ENCODE results near the gene KRTAP10-6. TPM values are rescaled to one million over a fixed set of nuclear protein-coding genes. Genes with fewer than 3 reads are reported as not detected.
"Not testable (repeated sequence)": the region's sequence is repeated elsewhere in the genome, so short reads cannot be mapped to it uniquely, and the experiment has no call there.

Gene KRTAP10-6
- total RNA-seq, 1 donor from 2014 or later, result not detected

DNA sequence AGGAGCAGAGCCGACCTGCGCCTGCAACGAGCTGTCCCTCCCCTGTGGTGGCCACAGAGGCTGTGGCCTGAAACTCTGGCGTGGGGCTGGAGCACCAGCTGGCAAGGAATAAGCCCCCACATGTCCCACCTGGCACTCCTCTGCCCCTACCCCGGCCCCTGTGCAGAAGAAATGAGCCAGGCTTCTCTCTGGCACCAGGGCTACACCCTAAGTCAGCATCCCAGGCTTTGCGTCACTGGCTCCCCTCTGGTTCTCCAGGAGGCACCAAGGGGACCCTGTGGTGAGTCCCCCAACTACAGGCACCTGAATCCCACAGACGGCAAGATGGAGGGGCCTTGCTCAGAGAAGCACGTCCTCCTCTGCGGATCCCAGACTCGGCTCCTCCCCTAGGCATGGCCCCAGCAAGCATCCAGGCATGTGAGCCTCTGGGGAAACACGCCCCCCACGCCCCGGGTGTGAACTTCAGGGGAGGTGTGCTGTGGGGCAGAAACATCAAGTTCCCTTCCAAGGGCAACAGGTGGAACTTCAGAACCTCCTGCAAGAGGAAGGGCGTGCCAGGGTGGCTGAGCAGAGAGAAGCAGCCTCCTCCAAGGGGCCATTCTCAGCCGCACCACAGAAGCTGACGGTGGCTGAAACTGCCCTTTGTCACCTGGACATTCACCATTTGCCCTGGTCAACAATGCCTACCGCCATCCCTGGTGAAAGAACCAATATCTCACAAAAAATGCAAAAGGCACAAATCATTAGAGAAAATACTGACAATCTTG, 11.0 kb upstream of the KRTAP10-6 start:
- DNase-seq (ENCODE audit: extremely low spot score, unreplicated experiment), result no peak
- Mint-ChIP-seq H3K27me3 (peaks cover 8% of the 10 kb centered on the region), H3K27ac (no peak overlapping the region), H3K9me3 (peaks cover 6% of the 10 kb centered on the region), H3K4me3 (no peak overlapping the region), H3K36me3 (no peaks in the 10 kb centered on the region), H3K4me1 (ENCODE audit: unreplicated experiment) (no peaks in the 10 kb centered on the region)
- TF ChIP-seq, protein P1, sequence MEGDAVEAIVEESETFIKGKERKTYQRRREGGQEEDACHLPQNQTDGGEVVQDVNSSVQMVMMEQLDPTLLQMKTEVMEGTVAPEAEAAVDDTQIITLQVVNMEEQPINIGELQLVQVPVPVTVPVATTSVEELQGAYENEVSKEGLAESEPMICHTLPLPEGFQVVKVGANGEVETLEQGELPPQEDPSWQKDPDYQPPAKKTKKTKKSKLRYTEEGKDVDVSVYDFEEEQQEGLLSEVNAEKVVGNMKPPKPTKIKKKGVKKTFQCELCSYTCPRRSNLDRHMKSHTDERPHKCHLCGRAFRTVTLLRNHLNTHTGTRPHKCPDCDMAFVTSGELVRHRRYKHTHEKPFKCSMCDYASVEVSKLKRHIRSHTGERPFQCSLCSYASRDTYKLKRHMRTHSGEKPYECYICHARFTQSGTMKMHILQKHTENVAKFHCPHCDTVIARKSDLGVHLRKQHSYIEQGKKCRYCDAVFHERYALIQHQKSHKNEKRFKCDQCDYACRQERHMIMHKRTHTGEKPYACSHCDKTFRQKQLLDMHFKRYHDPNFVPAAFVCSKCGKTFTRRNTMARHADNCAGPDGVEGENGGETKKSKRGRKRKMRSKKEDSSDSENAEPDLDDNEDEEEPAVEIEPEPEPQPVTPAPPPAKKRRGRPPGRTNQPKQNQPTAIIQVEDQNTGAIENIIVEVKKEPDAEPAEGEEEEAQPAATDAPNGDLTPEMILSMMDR (conservative IDR thresholded peaks at IDR 0.05), result no peak

DNA sequence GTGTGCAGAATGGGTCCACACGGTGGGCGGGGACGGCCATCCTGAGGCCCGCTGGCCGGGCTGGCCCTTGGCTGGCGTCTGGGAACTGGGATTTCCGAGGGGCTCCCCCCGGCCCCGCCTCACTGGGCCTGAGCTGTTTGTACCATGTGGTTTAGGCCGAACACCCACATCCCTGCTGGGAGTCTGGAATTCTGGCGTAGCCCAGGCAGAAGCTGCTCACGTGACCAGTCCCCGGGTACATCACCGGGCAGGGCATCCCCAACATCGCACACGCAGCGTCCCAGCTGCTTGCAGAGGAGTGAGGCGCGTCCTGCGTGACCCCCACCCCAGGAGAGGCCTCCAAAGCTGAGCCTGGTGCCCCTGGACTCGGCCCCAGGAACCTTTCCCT, 10.2 kb upstream of the KRTAP10-6 start:
- peaks cover 13% of the 10 kb centered on the region for H3K9me3 Mint-ChIP-seq
- H3K27ac Mint-ChIP-seq, result no peak overlapping the region
- H3K4me1 Mint-ChIP-seq (ENCODE audit: unreplicated experiment), result peaks cover 4% of the 10 kb centered on the region
- H3K36me3 Mint-ChIP-seq, result no peaks in the 10 kb centered on the region
- H3K4me3 Mint-ChIP-seq, result no peak overlapping the region
- peaks cover 8% of the 10 kb centered on the region for H3K27me3 Mint-ChIP-seq
- TF ChIP-seq, protein P1 (conservative IDR thresholded peaks at IDR 0.05), result no peak
- no peak for DNase-seq (ENCODE audit: extremely low spot score, unreplicated experiment)

DNA sequence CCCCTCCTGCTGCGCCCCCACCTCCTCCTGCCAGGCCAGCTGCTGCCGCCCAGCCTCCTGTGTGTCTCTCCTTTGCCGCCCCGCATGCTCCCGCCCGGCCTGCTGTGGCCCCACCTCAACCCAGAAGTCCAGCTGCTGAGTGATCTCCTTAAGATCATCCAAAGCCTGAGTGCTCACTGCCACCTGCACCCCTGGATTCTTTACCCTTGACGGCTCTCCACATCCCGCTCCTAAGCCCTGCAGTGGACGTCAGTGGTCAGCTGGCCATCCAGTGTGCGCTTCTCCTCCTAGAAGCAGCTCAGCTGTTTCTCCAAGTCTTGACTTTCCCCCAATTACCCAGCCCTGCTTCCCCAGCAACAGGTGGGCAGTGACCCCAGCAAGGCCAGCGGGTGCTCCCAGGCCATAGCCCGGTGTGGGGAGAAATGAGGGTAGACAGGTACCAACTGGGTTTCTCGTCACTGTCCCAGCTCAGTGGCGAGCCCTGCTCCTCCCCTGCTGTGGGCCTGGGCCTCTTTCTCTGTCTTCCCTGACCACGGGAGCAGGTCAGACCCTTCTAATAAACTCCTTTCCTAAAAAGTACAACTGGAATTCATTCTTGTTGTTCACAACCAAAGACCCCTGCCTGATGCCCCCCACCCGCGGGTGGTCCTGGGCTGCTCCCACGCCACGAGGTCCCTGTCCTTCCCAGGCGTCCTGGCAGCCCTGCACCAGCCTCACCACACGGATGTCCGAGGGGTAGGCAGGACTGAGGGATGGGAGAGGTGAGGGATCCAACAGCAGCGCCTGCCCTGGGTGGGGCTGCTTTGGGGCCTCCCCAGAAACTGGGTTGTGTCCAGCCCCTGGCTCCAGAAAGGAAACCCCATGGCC, 9.5 kb upstream of the KRTAP10-6 start:
- TF ChIP-seq, protein P1 (conservative IDR thresholded peaks at IDR 0.05), result no peak
- peaks cover 13% of the 10 kb centered on the region for H3K9me3 Mint-ChIP-seq
- H3K36me3 Mint-ChIP-seq, result no peaks in the 10 kb centered on the region
- H3K27ac Mint-ChIP-seq, result no peak overlapping the region
- peaks cover 8% of the 10 kb centered on the region for H3K27me3 Mint-ChIP-seq
- no peak overlapping the region for H3K4me3 Mint-ChIP-seq
- peaks cover 4% of the 10 kb centered on the region for H3K4me1 Mint-ChIP-seq (ENCODE audit: unreplicated experiment)
- DNase-seq (ENCODE audit: extremely low spot score, unreplicated experiment), result no peak

DNA sequence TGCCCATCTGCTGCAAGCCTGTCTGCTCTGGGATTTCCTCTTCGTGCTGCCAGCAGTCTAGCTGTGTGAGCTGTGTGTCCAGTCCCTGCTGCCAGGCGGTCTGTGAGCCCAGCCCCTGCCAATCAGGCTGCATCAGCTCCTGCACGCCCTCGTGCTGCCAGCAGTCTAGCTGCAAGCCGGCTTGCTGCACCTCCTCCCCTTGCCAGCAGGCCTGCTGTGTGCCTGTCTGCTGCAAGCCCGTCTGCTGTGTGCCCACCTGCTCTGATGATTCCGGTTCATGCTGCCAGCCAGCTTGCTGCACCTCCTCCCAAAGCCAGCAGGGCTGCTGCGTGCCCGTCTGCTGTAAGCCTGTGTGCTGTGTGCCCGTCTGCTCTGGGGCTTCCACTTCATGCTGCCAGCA, 8.8 kb upstream of the KRTAP10-6 start:
- H3K9me3 Mint-ChIP-seq, result peaks cover 13% of the 10 kb centered on the region
- H3K4me1 Mint-ChIP-seq (ENCODE audit: unreplicated experiment); H3K4me3 Mint-ChIP-seq; H3K36me3 Mint-ChIP-seq; DNase-seq (ENCODE audit: extremely low spot score, unreplicated experiment); H3K27ac Mint-ChIP-seq; H3K27me3 Mint-ChIP-seq: not testable (repeated sequence)

DNA sequence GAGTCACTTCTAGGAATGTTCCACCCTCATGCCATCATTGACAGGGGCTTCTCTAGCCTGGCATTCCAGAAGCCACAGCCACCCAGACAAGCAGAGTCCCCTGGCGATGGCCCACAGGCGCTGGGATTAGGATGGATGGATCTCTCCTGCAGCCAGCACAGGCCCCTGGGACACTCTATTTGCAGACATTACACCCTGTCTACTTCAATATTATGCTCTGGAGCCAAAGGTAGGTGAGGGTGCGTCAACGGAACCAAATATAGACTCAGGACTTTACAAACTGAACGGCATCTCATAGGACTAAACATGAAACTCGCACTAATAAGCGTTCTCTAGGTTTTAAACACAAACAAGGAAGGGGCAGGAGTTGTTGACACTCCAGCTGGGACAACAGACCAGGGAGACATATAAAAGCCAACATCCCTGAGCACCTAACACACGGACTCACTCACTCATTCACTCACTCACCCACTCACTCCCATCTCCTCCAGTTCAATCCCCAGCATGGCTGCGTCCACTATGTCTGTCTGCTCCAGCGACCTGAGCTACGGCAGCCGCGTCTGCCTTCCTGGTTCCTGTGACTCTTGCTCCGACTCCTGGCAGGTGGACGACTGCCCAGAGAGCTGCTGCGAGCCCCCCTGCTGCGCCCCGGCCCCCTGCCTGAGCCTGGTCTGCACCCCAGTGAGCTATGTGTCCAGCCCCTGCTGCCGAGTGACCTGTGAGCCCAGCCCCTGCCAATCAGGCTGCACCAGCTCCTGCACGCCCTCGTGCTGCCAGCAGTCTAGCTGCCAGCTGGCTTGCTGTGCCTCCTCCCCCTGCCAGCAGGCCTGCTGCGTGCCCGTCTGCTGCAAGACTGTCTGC, 8.0 kb upstream of the KRTAP10-6 start, which contains the start of gene KRTAP10-7:
Gene KRTAP10-7 (plus strand): TSS at position 480 of the 861 bp plus-strand sequence. CDS start 25 bp downstream, at position 505.
- H3K9me3 Mint-ChIP-seq, result peaks cover 13% of the 10 kb centered on the region
- H3K36me3 Mint-ChIP-seq; H3K4me1 Mint-ChIP-seq (ENCODE audit: unreplicated experiment); H3K27me3 Mint-ChIP-seq; H3K27ac Mint-ChIP-seq; H3K4me3 Mint-ChIP-seq; DNase-seq (ENCODE audit: extremely low spot score, unreplicated experiment): not testable (repeated sequence)

DNA sequence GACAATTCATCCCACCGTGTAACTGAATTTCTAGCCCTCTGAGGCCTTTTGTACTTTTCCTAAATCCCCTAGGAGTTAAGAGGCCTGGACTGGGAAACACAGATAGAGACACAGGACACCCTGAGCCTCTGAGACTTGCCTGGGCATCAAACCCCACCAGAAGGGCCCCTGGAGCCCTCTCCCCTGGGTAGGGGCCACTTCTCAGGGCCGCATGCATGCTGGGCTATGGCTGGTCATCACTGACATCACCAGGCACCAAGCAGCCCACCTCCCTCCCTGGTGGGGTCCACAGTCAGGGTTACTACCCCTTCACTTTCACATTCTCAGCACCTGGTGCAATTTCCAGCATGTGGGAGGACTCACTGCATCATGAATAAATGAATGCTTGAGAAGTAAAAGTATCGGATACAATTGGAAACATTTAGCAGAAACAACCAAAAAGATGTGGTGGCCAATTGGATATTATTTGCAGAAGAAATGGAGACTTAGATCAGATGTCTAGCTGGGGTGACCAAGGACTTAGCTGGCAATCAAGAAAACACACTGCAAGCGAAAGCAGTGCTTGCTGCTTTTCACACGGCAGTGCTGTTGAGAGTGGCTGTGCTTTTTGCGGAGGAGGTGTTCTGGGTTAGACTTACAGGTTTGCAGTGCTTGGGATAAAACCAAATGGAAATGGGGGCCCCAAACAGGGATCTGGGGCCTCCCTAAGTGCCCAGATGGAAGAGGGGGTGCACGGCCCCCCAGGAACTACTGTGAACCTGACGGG, 7.1 kb upstream of the KRTAP10-6 start:
- no peak for DNase-seq (ENCODE audit: extremely low spot score, unreplicated experiment)
- TF ChIP-seq, protein P1 (conservative IDR thresholded peaks at IDR 0.05), result no peak
- Mint-ChIP-seq H3K4me1 (ENCODE audit: unreplicated experiment) (peaks cover 8% of the 10 kb centered on the region), H3K4me3 (no peak overlapping the region), H3K27ac (no peak overlapping the region), H3K9me3 (peaks cover 13% of the 10 kb centered on the region), H3K27me3 (peaks cover under 1% of the 10 kb centered on the region), H3K36me3 (no peaks in the 10 kb centered on the region)

Data from type B pancreatic cell (in vitro differentiated cells).